BJ (cell line): ENCODE measurements around the gene RALY. TPM values are rescaled to one million over a fixed set of nuclear protein-coding genes. Genes with fewer than 3 reads are reported as not detected.

Experiments used
- CTCF ChIA-PET: fragments of 350-600 bp; formaldehyde crosslinking; extraction: SDS; loops from one replicate; lab custom pipeline; 2021; ENCODE audit warnings: antibody characterized with exemption, inconsistent platforms; lab: Yijun Ruan, JAX
- POLR2A ChIA-PET: fragments of 300-600 bp; sonication (Branson Sonifier 250); formaldehyde crosslinking; extraction: SDS; loops from one replicate; lab custom pipeline; 2021; ENCODE audit warnings: antibody characterized with exemption; lab: Charles Lee
- DNase-seq: peaks from one replicate; pipeline ENCODE4 v3.0.0-alpha.2; 2011; ENCODE audit warnings: low read depth
- H3K27me3 ChIP-seq: 2 replicates; pipeline ENCODE4 v1.6.0; 2011; ENCODE audit warnings: low read length; ENCODE audit not compliant: control insufficient read depth, insufficient read depth
- H3K36me3 ChIP-seq: 2 replicates; pipeline ENCODE4 v1.5.1; 2011; ENCODE audit warnings: low read length; ENCODE audit not compliant: control insufficient read depth, insufficient read depth
- H3K4me3 ChIP-seq: 2 replicates; pipeline ENCODE4 v1.5.1; 2011; ENCODE audit warnings: low read depth, mild to moderate bottlenecking, control low read depth, low read length
- CTCF ChIP-seq: IDR thresholded peaks from 2 replicates; pipeline ENCODE4 v1.5.1; 2011; ENCODE audit warnings: low read depth, mild to moderate bottlenecking, control low read depth, inconsistent platforms, low read length, moderate library complexity; ENCODE audit not compliant: insufficient read depth
- polyA plus RNA-seq: library from polyadenylated mRNA; depleted of rRNA; stranded (reverse); fragments of >200 nt; gene quantifications from 2 replicates; pipeline ENCODE4 v1.2.3, GENCODE V29; 2011

Gene RALY
- polyA plus RNA-seq, 1 experiment: 144 TPM

- CTCF ChIA-PET: interaction anchor here (1.1 to 1.2 kb wide), 2 partner anchors 15 to 221 kb away, joined by 4 to 9 read pairs; no protein-coding TSS in a partner anchor
- Histone ChIP-seq H3K36me3 (peaks cover 19% of the 10 kb centered on the region), H3K27me3 (no peaks in the 10 kb centered on the region), H3K4me3 (no peak overlapping the region)
- no peak for DNase-seq
- no peak for TF ChIP-seq CTCF
- POLR2A ChIA-PET: no interaction called here
Measured at GRCh38 chr20:34084227-34084923, 90.7 kb downstream of the RALY start.

GRCh38 chr20:34085544-34086040 lies 91.9 kb downstream of the RALY start:
- Histone ChIP-seq H3K27me3 (no peaks in the 10 kb centered on the region), H3K4me3 (no peak overlapping the region), H3K36me3 (peaks cover 24% of the 10 kb centered on the region)
- DNase-seq: no peak
- TF ChIP-seq CTCF: no peak
- CTCF ChIA-PET: interaction anchor here (0.7 to 1.4 kb wide), 5 partner anchors 8 to 223 kb away, joined by 3 to 9 read pairs (median 3); no protein-coding TSS in a partner anchor
- POLR2A ChIA-PET: no interaction called here

GRCh38 chr20:34088305-34089174 lies 94.8 kb downstream of the RALY start:
- peaks cover 29% of the 10 kb centered on the region for H3K36me3 ChIP-seq
- POLR2A ChIA-PET: no interaction called here

GRCh38 chr20:34089175-34089479 lies 95.4 kb downstream of the RALY start:
- Histone ChIP-seq H3K36me3 (peaks cover 31% of the 10 kb centered on the region), H3K27me3 (no peaks in the 10 kb centered on the region), H3K4me3 (no peak overlapping the region)
- ChIA-PET POLR2A (no interaction called here), CTCF (no interaction called here)
- no peak for TF ChIP-seq CTCF
- no peak for DNase-seq

More at GRCh38 chr20:34088305-34089174, 94.8 kb downstream of the RALY start:
- no peak for TF ChIP-seq CTCF
- Histone ChIP-seq H3K27me3 (no peaks in the 10 kb centered on the region), H3K4me3 (no peak overlapping the region)
- CTCF ChIA-PET: no interaction called here
- no peak for DNase-seq
